GM21737 (cell line): ENCODE data around the gene SLC30A7.

Experiments used
- ATAC-seq: cut with Tn5 transposase; IDR thresholded peaks from one replicate; pipeline ENCODE4 v1.9.1; 2021; ENCODE audit warnings: mild to moderate bottlenecking, moderate library complexity; ENCODE audit not compliant: unreplicated experiment

The SLC30A7 gene

DNA sequence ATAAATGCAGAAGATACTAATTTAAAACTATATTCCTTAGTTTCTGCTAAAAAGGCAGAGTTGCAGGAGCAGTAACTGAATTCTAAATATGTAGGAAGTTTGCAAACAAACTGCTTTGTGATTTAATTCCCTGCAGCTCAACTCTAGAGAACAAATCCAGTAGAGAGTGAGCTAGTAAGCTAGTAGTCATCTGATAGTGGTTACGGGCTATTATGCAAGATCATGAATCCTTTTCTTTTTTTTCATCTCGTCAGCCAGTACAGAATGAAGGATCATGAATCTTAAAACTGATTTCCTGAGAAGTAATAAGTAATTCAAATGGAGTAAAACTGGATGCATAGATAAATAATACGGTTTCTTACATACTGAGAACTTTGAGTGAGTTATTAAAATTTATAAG, 126.4 kb downstream of the SLC30A7 start:
- ATAC-seq, result no peak

- ATAC-seq, result peak; percentile 23
Observed at GRCh38 chr1:101025283-101025656, 129.4 kb downstream of the SLC30A7 start.

GRCh38 chr1:101025657-101026429, 130.0 kb downstream of the SLC30A7 start, which contains the start of gene DPH5:
TSS of gene DPH5 (minus strand) at chr1:101025784. CDS start at chr1:101025443, 341 bp downstream.
- ATAC-seq, result peak; percentile 86

DNA sequence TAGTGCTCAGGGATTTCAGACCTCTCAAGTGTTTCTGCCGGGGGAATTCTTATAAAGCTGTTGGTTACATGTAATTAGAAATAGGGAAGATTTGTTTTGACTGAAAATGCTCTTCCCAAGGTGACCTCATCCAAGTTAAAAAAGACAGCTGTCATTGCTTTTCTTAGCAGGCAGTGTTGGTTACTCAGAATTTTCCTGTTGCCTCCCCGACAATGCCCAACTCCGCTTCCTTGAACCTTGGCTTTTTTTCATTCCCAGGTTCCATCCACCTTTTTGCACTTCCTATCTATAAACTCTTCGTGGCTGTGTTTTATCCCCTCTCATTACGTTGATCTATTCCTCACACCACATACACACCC, 130.5 kb downstream of the SLC30A7 start:
- ATAC-seq, result no peak

DNA sequence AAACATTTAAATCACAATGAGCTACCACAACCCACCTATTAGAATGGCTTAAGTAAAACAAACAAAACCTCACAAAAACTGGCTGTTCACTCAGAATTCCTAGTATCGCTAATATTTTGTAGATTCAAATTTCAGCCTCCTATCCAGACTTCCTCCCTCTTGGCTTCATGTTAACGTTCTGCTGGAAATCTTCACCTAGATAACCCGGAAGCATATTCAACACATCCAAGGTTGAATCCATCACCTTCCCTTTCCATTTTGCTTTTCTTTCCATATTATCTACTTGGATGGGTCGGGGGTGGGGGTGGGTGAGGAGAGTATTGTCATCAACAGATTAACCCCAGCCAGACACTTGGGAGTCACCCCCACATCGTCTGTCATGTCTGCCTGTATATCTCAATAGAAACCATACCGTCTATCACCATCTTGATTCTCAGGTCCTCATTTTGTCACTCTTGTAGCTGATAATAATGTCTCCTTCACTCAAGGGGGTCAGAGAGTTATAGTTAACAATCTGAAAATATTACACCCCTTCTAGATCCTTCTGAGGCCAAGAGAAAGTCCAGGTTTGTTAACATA, 131.4 kb downstream of the SLC30A7 start:
- no peak for ATAC-seq

- ATAC-seq, result no peak
Observed at GRCh38 chr1:101028466-101028865, 132.6 kb downstream of the SLC30A7 start.

DNA sequence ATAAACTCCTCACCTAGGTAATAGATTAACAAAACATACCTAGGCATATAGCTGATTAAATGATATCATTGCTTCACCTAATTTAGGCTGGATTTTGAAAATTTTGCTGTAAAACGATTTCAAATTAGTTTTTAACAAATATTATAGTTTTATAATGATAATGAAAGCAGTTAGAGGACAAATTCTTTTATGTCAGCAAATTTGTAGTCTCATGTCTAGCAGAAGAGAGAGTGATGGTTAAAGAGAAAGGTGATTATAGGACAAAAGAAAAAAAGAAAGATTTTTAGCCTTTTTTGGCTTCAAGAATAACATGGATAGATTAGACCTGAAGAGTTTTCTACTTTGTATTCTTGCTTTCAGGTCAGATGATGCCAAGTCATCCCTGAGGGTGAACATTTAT, 133.3 kb downstream of the SLC30A7 start:
- ATAC-seq, result no peak

GRCh38 chr1:101030881-101031280, 135.0 kb downstream of the SLC30A7 start:
- no peak for ATAC-seq
